ENCODE results near the gene LGALS13. TPM values are rescaled to one million over a fixed set of nuclear protein-coding genes. Genes with fewer than 3 reads are reported as not detected.
"Not testable (repeated sequence)": the region's sequence is repeated elsewhere in the genome, so short reads cannot be mapped to it uniquely, and the experiment has no call there.

LGALS13 gene
- total RNA-seq, 2 donors from 2014 or later = not detected

DNA sequence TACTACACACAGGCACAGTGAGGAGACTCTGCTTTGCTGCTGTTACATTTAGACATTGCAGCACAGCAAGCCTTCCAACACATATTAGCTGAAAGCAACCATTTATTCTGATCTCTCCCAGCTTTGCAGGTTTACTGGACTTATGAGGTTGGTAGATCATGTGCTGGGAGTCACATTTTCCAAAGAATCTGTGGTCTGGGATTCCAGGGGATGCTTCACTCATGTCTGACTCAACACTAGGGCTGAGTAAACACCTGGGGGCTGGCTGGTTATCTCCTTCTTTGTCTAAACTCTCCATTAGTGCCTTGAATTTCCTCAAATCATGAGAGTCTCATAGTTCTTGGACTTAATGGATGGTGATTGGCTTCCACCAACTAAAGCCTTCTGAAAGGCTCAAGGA lies 5.4 kb upstream of the LGALS13 start:
- no peaks in the 10 kb centered on the region for H3K36me3 Mint-ChIP-seq
- DNase-seq (ENCODE audit: low spot score in 2 of 2) (no peak), ATAC-seq (no peak)
- H3K9me3 Mint-ChIP-seq = peaks cover 7 to 17% of the 10 kb centered on the region in 2 donors
- H3K27ac Mint-ChIP-seq = no peak overlapping the region

DNA sequence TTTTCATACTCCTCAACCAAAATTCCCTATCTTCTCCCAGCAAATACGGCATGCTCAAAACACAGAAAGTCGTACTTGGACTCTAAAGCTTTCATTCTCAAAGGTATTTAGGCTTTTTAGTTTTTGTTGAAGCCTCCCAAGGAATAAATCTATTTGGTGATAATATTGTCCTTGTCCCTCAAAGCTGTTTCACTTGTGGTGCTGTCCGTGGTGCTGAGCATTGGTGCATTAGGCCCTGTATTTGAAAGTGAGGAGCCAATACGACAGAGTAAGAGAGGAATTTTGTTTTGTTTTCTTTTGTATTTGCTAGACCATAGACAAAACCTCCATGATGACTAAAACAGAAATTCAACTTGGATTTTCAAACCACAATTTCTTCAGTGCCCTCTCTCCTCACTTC lies 3.2 kb upstream of the LGALS13 start:
- H3K36me3 Mint-ChIP-seq = no peaks in the 10 kb centered on the region
- no peak for ATAC-seq
- DNase-seq (ENCODE audit: low spot score in 2 of 2) = peak in 1 of 2 donors; percentile 33

DNA sequence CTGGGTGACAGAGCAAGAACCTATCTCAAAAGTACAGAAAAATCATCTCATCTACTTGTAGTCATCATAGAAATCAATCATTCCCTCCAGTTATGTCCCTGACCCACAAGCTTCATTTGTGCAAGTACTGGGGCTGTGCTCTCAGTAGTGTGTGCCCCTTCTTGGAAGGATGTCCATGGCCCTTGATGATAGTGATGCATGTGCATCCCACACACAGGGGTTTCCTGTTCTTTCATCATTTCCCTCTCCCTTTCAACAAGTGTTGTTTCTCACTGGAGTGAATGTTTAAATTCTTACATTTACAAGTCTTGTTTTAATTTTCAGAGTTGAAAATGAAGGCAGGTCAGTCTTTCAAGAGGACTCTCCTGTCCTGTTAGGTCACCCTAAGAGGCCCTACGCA lies 1.5 kb downstream of the LGALS13 start:
- DNase-seq (ENCODE audit: low spot score in 2 of 2) (no peak), ATAC-seq (no peak)
- Mint-ChIP-seq H3K27ac (no peak overlapping the region), H3K9me3 (peaks cover 3 to 10% of the 10 kb centered on the region in 2 donors), H3K36me3 (no peaks in the 10 kb centered on the region)

More for the DNA sequence above, 3.2 kb upstream of the LGALS13 start:
- H3K27ac Mint-ChIP-seq = no peak overlapping the region
- peaks cover 7 to 17% of the 10 kb centered on the region in 2 donors for H3K9me3 Mint-ChIP-seq

DNA sequence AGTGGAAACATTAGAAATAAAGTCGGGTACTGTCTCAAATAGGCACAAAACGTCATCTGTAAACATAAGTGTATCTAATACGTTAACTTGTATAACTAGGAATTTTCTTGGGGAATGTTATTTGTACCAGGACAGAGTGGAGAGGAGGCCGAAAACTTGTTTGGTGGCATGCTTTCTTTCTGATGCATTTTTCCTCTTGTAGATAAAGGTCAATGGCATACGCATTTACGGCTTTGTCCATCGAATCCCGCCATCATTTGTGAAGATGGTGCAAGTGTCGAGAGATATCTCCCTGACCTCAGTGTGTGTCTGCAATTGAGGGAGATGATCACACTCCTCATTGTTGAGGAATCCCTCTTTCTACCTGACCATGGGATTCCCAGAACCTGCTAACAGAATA lies 4.7 kb downstream of the LGALS13 start:
- H3K27ac Mint-ChIP-seq = no peak overlapping the region
- no peak for ATAC-seq
- H3K9me3 Mint-ChIP-seq = no peaks in the 10 kb centered on the region

DNA sequence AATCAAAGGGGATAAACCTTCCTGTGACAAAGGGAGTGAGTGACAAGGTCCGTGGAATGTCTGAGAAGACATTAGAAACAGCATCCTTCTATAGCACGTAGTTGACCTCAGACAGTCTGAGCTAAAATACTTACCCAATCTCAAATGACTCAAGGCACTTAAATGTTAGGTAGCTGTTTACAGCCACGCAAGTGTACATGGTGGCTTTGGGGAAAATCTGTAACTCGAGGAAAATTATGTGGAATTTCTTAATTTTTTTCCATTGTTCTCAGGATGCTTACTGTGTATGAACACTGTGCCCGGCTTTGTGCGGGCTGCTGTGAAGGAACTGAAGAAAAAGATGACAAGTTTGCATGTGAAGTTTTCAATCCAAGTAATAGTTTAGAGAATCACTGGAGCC lies 5.2 kb downstream of the LGALS13 start:
- Mint-ChIP-seq H3K27ac (no peak overlapping the region), H3K36me3 (no peaks in the 10 kb centered on the region), H3K9me3 (peaks cover 1 to 2% of the 10 kb centered on the region in 2 donors)
- no peak for DNase-seq (ENCODE audit: low spot score in 2 of 2)
- no peak for ATAC-seq

More for the DNA sequence above, 4.7 kb downstream of the LGALS13 start:
- DNase-seq (ENCODE audit: low spot score in 2 of 2) = no peak
- H3K36me3 Mint-ChIP-seq = no peaks in the 10 kb centered on the region

DNA sequence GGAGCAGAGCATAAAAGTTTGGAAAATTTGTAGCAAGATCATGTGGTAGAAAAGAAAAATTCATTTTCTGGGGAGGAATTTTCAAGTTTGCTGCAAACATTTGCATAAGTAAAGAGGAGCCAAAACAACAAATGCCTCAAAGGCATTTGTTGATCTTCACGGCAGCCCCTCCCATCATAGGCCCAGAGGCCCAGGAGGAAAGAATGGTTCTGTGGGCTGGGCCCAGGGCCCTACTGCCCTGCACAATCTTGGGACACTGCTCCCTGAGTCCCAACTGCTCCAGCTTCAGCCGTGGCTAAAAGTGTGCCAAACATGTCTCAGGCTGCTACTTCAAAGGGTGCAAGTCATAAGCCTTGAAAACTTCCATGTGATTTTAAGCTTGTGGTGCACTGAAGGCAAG lies 11.3 kb downstream of the LGALS13 start:
- H3K27ac Mint-ChIP-seq = no peak overlapping the region
- ATAC-seq = no peak
- DNase-seq (ENCODE audit: low spot score in 2 of 2) = no peak
- peaks cover 7 to 8% of the 10 kb centered on the region in 2 donors for H3K36me3 Mint-ChIP-seq
- peaks cover 10 to 11% of the 10 kb centered on the region in 2 donors for H3K9me3 Mint-ChIP-seq

DNA sequence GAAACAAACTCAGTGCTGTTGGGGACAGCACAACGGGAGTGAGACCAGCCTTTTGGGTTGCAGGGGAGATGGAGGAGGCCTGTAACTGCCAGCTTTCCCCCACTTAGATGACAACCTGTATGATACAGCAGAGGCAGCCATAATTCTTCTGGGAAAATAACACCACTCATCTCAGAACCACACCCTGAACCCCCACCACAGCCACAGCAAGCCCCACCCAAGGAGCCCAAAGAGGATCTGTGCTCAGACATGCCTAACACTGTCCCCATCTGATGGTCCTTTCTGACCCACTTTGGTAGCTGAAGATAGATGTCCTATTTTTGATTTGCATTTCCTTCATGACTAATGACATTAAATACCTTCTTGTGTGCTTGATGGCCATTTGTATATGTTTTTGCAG lies 15.4 kb downstream of the LGALS13 start:
- DNase-seq (ENCODE audit: low spot score in 2 of 2) (no peak), ATAC-seq (no peak)
- Mint-ChIP-seq H3K27ac (no peak overlapping the region), H3K36me3 (peaks cover 7 to 8% of the 10 kb centered on the region in 2 donors), H3K9me3 (peaks cover 6 to 8% of the 10 kb centered on the region in 2 donors)

DNA sequence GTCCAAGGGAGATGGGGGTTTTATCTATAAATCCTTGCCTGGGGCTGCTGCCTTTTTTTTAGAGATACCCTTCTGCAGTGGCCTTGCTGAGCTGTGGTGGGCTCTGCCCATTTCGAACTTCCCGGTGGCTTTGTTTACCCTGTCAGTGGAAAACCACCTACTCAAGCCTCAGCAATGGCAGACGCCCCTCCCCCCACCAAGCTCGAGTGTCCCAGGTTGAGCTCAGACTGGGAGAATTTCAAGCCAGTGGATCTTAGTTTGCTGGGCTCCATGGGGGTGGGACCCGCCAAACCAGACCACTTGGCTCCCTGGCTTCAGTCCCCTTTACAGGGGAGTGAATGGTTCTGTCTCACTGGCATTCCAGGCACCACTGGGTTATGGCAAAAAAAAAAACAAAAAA lies 21.6 kb downstream of the LGALS13 start:
- H3K9me3 Mint-ChIP-seq = no peaks in the 10 kb centered on the region
- H3K27ac Mint-ChIP-seq = no peak overlapping the region
- no peaks in the 10 kb centered on the region for H3K36me3 Mint-ChIP-seq
- DNase-seq (ENCODE audit: low spot score in 2 of 2) (no peak), ATAC-seq (no peak)

DNA sequence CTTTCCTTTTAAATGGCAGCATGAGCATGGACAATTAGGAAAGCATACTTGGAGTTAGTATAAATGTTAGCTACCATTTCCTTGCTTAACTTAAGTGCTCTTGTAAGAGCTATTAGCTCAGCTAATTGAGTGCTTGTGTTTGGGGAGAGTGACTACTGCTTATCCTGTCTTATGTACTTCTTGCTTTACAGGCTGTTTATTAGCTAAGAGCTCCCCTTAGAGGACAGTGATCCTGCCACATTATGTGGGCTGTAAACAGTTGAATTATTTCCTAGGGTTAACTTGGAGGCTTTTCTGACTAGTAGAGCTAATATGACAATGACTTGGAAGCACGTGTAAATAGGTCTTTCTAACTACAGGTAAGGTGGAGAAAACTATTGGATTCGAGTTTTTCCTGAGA lies 25.3 kb downstream of the LGALS13 start:
- not testable (repeated sequence) for ATAC-seq; H3K27ac Mint-ChIP-seq; H3K9me3 Mint-ChIP-seq; H3K36me3 Mint-ChIP-seq; DNase-seq (ENCODE audit: low spot score in 2 of 2)

DNA sequence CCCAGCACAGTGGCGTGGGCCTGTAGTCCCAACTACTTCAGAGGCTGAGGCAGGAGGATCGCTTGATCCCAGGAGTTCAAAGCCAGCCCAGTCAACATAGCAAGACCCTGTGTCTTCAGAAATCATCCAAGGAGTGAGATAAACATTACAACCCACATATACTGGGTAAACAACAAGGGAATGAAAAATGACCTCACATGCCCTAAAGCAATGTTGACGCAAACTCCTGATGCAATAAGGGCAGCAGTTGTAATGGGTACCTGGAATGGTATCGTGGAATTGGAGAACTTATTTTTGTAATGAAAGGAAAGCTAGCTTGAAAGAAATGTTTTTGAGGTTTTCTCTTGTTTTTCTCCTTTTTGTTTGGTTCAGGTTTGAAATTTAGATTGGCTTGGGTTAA lies 28.9 kb downstream of the LGALS13 start:
- no peak overlapping the region for H3K27ac Mint-ChIP-seq
- DNase-seq (ENCODE audit: low spot score in 2 of 2) (no peak), ATAC-seq (no peak)
- H3K36me3 Mint-ChIP-seq = peaks cover 5 to 6% of the 10 kb centered on the region in 2 donors
- H3K9me3 Mint-ChIP-seq = peaks cover 0 to 5% of the 10 kb centered on the region in 2 donors

DNA sequence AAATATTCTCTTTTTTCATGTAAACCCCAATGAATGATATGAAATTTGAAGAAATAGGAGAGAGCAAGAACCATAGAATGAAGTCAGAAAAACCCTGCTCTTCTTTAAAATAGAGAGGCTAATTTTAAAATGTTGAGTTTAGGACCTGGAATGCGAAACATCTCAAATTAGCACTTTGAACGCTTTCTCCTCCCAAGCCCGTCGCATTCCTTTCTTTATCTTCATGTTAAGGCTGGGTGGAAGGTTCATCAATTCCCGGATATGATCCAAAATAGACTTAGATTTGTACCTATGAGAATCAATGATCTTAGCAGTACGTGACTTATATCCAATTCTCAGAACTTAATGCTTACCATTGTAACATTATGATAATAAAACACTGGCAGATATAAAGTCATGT lies 29.3 kb downstream of the LGALS13 start:
- Mint-ChIP-seq H3K9me3 (peaks cover 0 to 5% of the 10 kb centered on the region in 2 donors), H3K36me3 (peaks cover 6% of the 10 kb centered on the region in 2 donors), H3K27ac (no peak overlapping the region)
- ATAC-seq (no peak), DNase-seq (ENCODE audit: low spot score in 2 of 2) (no peak)

DNA sequence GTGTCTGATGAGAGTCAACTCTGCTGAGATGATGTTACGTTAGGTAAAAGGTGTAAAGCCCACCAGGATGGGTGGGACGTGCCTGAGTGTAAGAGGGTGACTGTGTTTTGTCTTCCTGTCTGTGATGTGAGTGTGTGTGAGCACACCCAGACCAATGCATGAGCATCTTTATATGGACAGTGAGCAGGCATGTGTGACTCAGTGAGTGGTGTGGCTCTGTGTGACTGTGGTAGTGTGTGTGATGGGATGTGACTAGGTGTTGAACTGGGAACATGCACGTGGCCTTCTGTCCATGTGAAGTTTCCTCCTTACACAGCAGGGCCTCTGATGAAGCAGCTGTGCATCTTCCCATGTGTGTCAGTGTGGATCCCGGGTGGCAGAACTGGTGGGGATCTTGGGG lies 35.6 kb downstream of the LGALS13 start:
- ATAC-seq (peak; percentile 44 to 70), DNase-seq (ENCODE audit: low spot score in 2 of 2) (no peak)
- H3K9me3 Mint-ChIP-seq = peaks cover 0 to 5% of the 10 kb centered on the region in 2 donors
- H3K36me3 Mint-ChIP-seq = peaks cover 6% of the 10 kb centered on the region in 2 donors
- H3K27ac Mint-ChIP-seq = no peak overlapping the region

DNA sequence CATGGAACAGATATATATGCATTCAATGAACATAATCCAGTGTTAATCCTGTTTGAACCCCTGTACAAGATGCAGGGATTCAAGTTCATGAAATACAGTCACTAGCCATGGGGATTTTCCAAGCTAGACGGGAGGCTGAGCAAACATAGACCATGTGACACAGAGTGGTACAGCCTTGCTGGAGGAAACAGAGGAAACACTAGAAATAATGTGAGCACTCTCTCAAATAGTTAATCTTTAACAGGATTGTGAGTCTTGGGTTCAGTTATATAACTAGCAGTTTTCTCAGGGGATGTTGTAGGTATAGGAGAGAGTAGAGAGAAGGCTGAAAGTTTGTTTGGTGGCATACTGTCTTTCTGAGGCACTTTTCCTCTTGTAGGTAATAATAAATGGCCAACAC lies 39.4 kb downstream of the LGALS13 start:
- ATAC-seq (no peak), DNase-seq (ENCODE audit: low spot score in 2 of 2) (no peak)
- Mint-ChIP-seq H3K36me3 (no peaks in the 10 kb centered on the region), H3K27ac (no peak overlapping the region), H3K9me3 (peaks cover 0 to 4% of the 10 kb centered on the region in 2 donors)

DNA sequence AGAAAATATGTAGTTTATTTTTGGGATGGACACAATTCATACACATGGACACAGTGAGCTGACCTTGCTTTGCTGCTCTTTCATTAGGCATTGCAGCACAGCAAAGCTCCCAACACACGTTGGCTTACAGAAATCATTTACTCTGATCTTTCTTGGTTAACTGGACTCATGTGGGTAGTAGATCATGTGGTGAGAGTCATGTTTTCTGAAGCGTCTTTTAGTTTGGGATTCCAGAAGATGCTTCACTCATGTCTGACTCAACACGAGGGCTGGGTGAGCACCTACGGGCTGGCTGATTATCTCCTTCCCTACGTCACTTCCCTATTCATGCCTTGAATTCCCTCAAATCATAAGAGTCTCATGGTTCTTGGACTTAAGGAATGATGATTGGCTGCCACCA lies 41.3 kb downstream of the LGALS13 start:
- no peaks in the 10 kb centered on the region for H3K36me3 Mint-ChIP-seq
- peaks cover 0 to 4% of the 10 kb centered on the region in 2 donors for H3K9me3 Mint-ChIP-seq
- DNase-seq (ENCODE audit: low spot score in 2 of 2) = no peak
- ATAC-seq = no peak
- H3K27ac Mint-ChIP-seq = no peak overlapping the region

DNA sequence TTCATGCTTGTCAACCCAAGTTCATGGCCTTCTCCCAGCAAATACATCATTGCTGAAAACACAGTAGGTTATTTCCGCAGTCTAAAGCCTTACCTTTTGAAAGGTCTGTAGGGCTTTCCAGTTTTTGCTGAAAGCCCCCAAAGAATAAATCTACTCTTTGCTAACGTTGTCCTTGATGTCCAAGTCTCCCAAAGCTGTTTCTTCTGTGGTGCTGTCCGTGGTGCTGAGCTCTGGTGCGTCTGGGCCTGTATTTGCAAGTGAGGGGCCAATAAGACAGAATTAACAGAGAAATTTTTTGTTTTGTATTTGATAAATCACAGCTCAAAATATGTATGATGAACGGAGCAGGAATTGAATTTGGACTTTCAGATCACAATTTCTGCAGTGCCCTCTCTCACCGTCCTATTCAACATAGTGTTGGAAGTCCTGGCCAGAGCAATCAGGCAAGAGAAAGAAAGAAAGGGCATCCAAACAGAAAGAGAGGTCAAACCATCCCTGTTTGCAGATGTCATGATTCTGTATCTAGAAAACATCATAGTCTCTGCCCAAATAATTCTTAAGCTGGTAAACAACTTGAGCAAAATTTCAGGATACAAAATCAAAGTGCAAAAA lies 43.6 kb downstream of the LGALS13 start:
- no peak overlapping the region for H3K27ac Mint-ChIP-seq
- H3K36me3 Mint-ChIP-seq = no peaks in the 10 kb centered on the region
- DNase-seq (ENCODE audit: low spot score in 2 of 2) = peak in 1 of 2 donors; percentile 18
- peaks cover 0 to 4% of the 10 kb centered on the region in 2 donors for H3K9me3 Mint-ChIP-seq
- no peak for ATAC-seq

DNA sequence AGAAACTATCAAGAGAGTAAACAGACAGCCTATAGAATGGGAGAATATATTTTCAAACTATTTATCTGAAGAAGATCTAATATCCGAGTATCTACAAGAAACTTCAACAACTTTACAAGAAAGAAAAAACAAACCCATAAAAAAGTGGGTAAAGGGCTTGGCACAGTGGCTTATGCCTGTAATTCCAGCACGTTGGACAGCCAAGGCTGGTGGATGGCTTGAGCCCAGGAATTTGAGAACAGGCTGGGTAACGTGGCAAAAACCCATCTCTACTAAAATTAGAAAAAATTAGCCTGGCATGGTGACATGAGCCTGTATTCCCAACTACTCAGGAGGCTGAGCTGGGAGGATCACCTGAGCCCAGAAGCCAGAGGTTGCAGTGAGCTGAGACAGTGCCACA lies 45.6 kb downstream of the LGALS13 start:
- Mint-ChIP-seq H3K27ac (no peak overlapping the region), H3K9me3 (peaks cover 0 to 4% of the 10 kb centered on the region in 2 donors), H3K36me3 (no peaks in the 10 kb centered on the region)
- no peak for ATAC-seq
- no peak for DNase-seq (ENCODE audit: low spot score in 2 of 2)

DNA sequence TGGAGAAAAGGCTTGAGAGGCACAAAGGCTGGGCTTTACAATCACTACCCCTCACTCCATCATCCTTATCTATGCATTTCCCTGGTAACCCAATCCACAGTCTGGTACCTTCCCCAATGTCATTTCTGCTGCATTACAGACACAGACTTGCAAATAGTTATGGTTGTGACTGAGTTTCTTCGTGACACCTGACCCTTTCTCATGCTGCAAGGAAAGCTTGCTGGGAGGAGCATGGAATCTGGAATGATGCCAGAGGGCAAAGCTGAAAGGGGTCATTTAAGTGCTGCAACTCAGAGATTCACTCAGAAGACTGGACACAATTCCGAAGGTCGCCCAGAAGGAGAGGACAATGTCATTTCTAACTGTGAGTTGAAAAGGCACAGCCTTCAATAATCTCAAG lies 53.3 kb downstream of the LGALS13 start, which contains the start of gene LGALS16:
Gene LGALS16 (plus strand): TSS at position 301 of the 400 bp plus-strand sequence. CDS start 49 bp downstream, at position 350.
- no peak for ATAC-seq
- Mint-ChIP-seq H3K9me3 (no peaks in the 10 kb centered on the region), H3K27ac (no peak within 1 kb of the TSS)

More for the DNA sequence above, 53.3 kb downstream of the LGALS13 start, which contains the start of gene LGALS16:
- no peaks in the 10 kb centered on the region for H3K36me3 Mint-ChIP-seq
- DNase-seq (ENCODE audit: low spot score in 2 of 2) = no peak

All from activated naive CD4-positive, alpha-beta T cell treated with anti-CD3 and anti-CD28 coated beads, Interleukin-2, amount 50 U/mL, for 72 hours (primary cell).